Upper lobe of left lung (tissue), 6 donors: ENCODE measurements around the gene GLCE. TPM values are rescaled to one million over a fixed set of nuclear protein-coding genes. Genes with fewer than 3 reads are reported as not detected.
"Not testable (repeated sequence)": the region's sequence is repeated elsewhere in the genome, so short reads cannot be mapped to it uniquely, and the experiment has no call there.

Source experiments
- ATAC-seq, 2 donors: fragments of 200-7000 bp; cut with Tn5 transposase; one replicate each; pipeline ENCODE4 v1.9.1; 2022; ENCODE audit warnings: mild to moderate bottlenecking in 2 of 2, moderate library complexity in 2 of 2; ENCODE audit not compliant: low FRiP score in 2 of 2
- DNase-seq, 2 donors: peaks; one replicate each; pipeline ENCODE4 v3.0.0-alpha.2; 2019 to 2020
- H3K27ac ChIP-seq, 4 donors: fragments of 200-600 bp; sonication (generic); one replicate each; pipeline ENCODE4 v1.5.1; 2016 to 2019
- H3K27me3 ChIP-seq, 4 donors: fragments of 200-600 bp; sonication (generic); one replicate each; pipeline ENCODE4 v1.5.1; 2017 to 2019
- H3K36me3 ChIP-seq, 4 donors: fragments of 200-600 bp; sonication (generic); one replicate each; pipeline ENCODE4 v1.5.1; 2016 to 2019
- H3K4me1 ChIP-seq, 4 donors: fragments of 200-600 bp; sonication (generic); one replicate each; pipeline ENCODE4 v1.5.1; 2018 to 2019
- H3K4me3 ChIP-seq, 4 donors: fragments of 200-600 bp; sonication (generic); one replicate each; pipeline ENCODE4 v1.5.1; 2017 to 2019; ENCODE audit warnings: mild to moderate bottlenecking in 2 of 4, moderate library complexity in 1 of 4
- H3K9me3 ChIP-seq, 4 donors: fragments of 200-600 bp; sonication (generic); one replicate each; pipeline ENCODE4 v1.5.1; 2018 to 2019
- CTCF ChIP-seq, 6 experiments: fragments of 450-650 bp in 4 of 6; fragments of 200-600 bp in 2 of 6; sonication (generic) in 2 of 6; IDR thresholded peaks; one replicate each; pipeline ENCODE4 v1.5.1; 2016 to 2019; ENCODE audit warnings: antibody characterized with exemption in 6 of 6
- EP300 ChIP-seq, 4 donors: sonication (generic); formaldehyde crosslinking; IDR thresholded peaks; one replicate each; pipeline ENCODE4 v1.5.1; 2017; ENCODE audit warnings: antibody characterized with exemption in 4 of 4, control low read depth in 2 of 4
- POLR2A ChIP-seq, 4 donors: fragments of 450-650 bp; IDR thresholded peaks; one replicate each; pipeline ENCODE4 v1.5.1; 2016 to 2017; ENCODE audit warnings: antibody characterized with exemption in 4 of 4, mild to moderate bottlenecking in 2 of 4
- POLR2AphosphoS5 ChIP-seq, 2 donors: sonication (generic); formaldehyde crosslinking; IDR thresholded peaks; one replicate each; pipeline ENCODE4 v1.5.1; 2017; ENCODE audit warnings: antibody characterized with exemption in 2 of 2
- WGBS, 2 donors: methylation state at CpG; one replicate each; pipeline ENCODE4 v1.1.5; 2017 to 2018; 5-methylcytosine and 5-hydroxymethylcytosine counted together
- total RNA-seq, 6 donors: library from RNA; depleted of rRNA in 4 of 6; stranded (reverse); fragments of >200 nt in 4 of 6; gene quantifications; one replicate each; pipeline versions ENCODE4 v1.1.0 to v1.2.1, GENCODE V29; 2016 to 2021
- donor health status: DM: no; HTN: no; CAD: no; lungs with moderate emphysema.
- donor health status: DM: no; HTN: yes; CAD: no; lungs with severe emphysema.

Gene GLCE
- total RNA-seq, 6 donors from 2014 or later = 12.5 to 24.8 (median 17.2) TPM

- H3K4me3 ChIP-seq = no peak overlapping the region
- H3K36me3 ChIP-seq = no peaks in the 10 kb centered on the region
- DNase-seq (no peak), ATAC-seq (no peak)
- TF ChIP-seq CTCF (IDR thresholded peaks at IDR 0.05) (no peak), POLR2AphosphoS5 (IDR thresholded peaks at IDR 0.05) (no peak), POLR2A (IDR thresholded peaks at IDR 0.05) (no peak), EP300 (IDR thresholded peaks at IDR 0.05) (no peak)
- H3K27me3 ChIP-seq = no peaks in the 10 kb centered on the region
- WGBS, 2 donors = 94 to 96% methylated on average over 1 of the region's 1 CpG
- H3K27ac ChIP-seq = no peak overlapping the region
- peaks cover 2 to 11% (median 7%) of the 10 kb centered on the region in 4 donors for H3K4me1 ChIP-seq
- H3K9me3 ChIP-seq = no peaks in the 10 kb centered on the region
These were observed 5.2 kb downstream of the GLCE start for GRCh38 chr15:69165637-69166025.

GRCh38 chr15:69167218-69167846, 6.9 kb downstream of the GLCE start:
- Histone ChIP-seq H3K4me3 (no peak overlapping the region), H3K27me3 (no peaks in the 10 kb centered on the region), H3K27ac (no peak overlapping the region), H3K9me3 (no peaks in the 10 kb centered on the region), H3K36me3 (no peaks in the 10 kb centered on the region), H3K4me1 (peaks cover 0 to 10% (median 1%) of the 10 kb centered on the region in 4 donors)
- no peak for DNase-seq
- ATAC-seq = peak in 1 of 2 donors; percentile 53
- no peak for TF ChIP-seq POLR2AphosphoS5 (IDR thresholded peaks at IDR 0.05)
- TF ChIP-seq EP300 (IDR thresholded peaks at IDR 0.05) = no peak
- no peak for TF ChIP-seq CTCF (IDR thresholded peaks at IDR 0.05)
- TF ChIP-seq POLR2A (IDR thresholded peaks at IDR 0.05) = no peak
- WGBS, 2 donors = 74 to 78% methylated on average over 2 of the region's 2 CpGs

- not testable (repeated sequence) for ATAC-seq, H3K36me3 ChIP-seq, DNase-seq, H3K9me3 ChIP-seq, H3K4me3 ChIP-seq, H3K27ac ChIP-seq, H3K27me3 ChIP-seq
- H3K4me1 ChIP-seq = peaks cover 0 to 13% (median 0%) of the 10 kb centered on the region in 4 donors
- 79 to 89% methylated on average over 7 of the region's 7 CpGs for WGBS, 2 donors
These were observed 7.9 kb downstream of the GLCE start for GRCh38 chr15:69168361-69168760.

- DNase-seq, H3K27me3 ChIP-seq, H3K36me3 ChIP-seq, H3K4me3 ChIP-seq, ATAC-seq, H3K27ac ChIP-seq, H3K9me3 ChIP-seq: not testable (repeated sequence)
- WGBS, 2 donors = 94 to 99% methylated on average over 3 of the region's 3 CpGs
- H3K4me1 ChIP-seq = peaks cover 0 to 13% (median 0%) of the 10 kb centered on the region in 4 donors
These were observed 9.1 kb downstream of the GLCE start for GRCh38 chr15:69169540-69169939.

- no peak overlapping the region for H3K27ac ChIP-seq
- 48 to 56% methylated on average over 3 of the region's 3 CpGs for WGBS, 2 donors
- TF ChIP-seq POLR2A (IDR thresholded peaks at IDR 0.05) = no peak
- no peak for TF ChIP-seq EP300 (IDR thresholded peaks at IDR 0.05)
- TF ChIP-seq POLR2AphosphoS5 (IDR thresholded peaks at IDR 0.05) = no peak
- TF ChIP-seq CTCF (IDR thresholded peaks at IDR 0.05) = no peak
- no peaks in the 10 kb centered on the region for H3K27me3 ChIP-seq
- peaks cover 0 to 12% (median 0%) of the 10 kb centered on the region in 4 donors for H3K4me1 ChIP-seq
- H3K4me3 ChIP-seq = no peak overlapping the region
- ATAC-seq (no peak), DNase-seq (no peak)
- H3K36me3 ChIP-seq = no peaks in the 10 kb centered on the region
- H3K9me3 ChIP-seq = no peaks in the 10 kb centered on the region
These were observed 10.2 kb downstream of the GLCE start for GRCh38 chr15:69170597-69170996.

GRCh38 chr15:69172847-69173246, 12.4 kb downstream of the GLCE start:
- 65 to 69% methylated on average over 2 of the region's 2 CpGs for WGBS, 2 donors
- TF ChIP-seq POLR2A (IDR thresholded peaks at IDR 0.05) (no peak), POLR2AphosphoS5 (IDR thresholded peaks at IDR 0.05) (no peak), CTCF (IDR thresholded peaks at IDR 0.05) (no peak), EP300 (IDR thresholded peaks at IDR 0.05) (no peak)
- H3K4me1 ChIP-seq = peaks cover 0 to 5% (median 0%) of the 10 kb centered on the region in 4 donors
- DNase-seq (no peak), ATAC-seq (no peak)
- no peaks in the 10 kb centered on the region for H3K9me3 ChIP-seq
- H3K36me3 ChIP-seq = no peaks in the 10 kb centered on the region
- H3K27me3 ChIP-seq = no peaks in the 10 kb centered on the region
- no peak overlapping the region for H3K27ac ChIP-seq
- H3K4me3 ChIP-seq = no peak overlapping the region
